GM18502 (cell line): ENCODE measurements around the gene BPIFA2.
"Not testable (repeated sequence)": the region's sequence is repeated elsewhere in the genome, so short reads cannot be mapped to it uniquely, and the experiment has no call there.

Experiments
- ATAC-seq: cut with Tn5 transposase; IDR thresholded peaks from one replicate; pipeline ENCODE4 v1.9.1; 2021; ENCODE audit warnings: mild to moderate bottlenecking; ENCODE audit not compliant: unreplicated experiment, poor library complexity

The BPIFA2 gene

DNA sequence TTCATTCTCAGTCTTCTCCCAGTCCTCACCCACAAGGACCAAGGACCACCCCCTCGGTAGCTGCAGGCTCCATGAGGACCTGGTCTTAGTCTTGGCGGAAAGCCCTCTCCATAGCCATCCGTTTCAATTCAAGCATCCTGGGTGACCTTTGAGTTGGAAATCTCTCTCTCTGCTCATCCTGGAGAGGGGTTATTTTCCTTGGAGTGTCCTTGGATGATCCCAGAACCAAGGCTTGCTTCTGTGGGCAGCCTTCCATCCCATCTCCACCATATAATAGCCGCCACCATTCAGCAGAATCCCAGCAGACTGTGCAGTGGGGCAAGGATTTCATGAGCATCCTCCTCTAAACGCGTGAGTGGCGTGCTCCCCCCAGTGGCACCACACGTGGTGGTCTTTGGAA lies at the start of gene BPIFA2:
TSS of gene BPIFA2 (plus strand) at position 301 of the 400 bp plus-strand sequence. CDS start 987 bp downstream, outside the sequence.
- ATAC-seq: no peak

GRCh38 chr20:33119725-33120720 lies 47.9 kb upstream of the BPIFA2 start:
- peak; percentile 54 for ATAC-seq

DNA sequence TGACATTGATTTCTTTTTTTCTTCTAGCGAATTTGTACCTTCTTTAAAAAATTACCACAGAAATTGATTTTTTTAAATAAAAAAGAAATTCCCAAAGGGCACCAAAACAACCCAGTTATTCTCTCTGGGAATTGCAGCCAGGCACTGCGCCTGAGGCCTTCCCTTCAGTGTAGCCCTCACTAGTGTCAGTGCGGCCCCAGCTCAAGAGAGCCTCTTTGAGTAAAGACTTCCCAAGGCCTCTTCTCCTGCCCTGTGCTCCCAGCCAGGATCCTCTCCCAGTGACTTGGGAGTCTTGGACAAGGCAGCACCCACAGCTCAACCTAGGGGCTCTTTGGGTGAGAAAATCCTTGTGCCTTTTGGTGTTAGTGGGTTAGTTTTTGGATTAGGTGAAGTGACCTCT lies 47.0 kb upstream of the BPIFA2 start:
- no peak for ATAC-seq

DNA sequence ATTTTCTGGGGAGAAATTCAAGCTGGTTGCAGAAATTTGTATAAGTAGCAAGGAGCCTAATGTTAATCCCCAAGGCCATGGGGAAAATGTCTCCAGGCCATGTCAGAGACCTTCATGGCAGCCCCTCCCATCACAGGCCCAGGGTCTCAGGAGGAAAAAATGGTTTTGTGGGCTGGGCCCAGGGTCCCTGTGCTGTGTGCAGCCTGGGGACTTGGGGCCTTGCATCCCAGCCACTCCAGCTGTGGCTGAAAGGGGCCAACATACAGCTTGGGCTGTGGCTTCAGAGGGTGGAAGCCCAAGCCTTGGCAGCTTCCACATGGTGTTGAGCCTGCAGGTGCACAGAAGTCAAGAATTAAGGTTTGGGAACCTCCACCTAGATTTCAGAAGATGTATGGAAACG lies 45.7 kb upstream of the BPIFA2 start:
- ATAC-seq: not testable (repeated sequence)

DNA sequence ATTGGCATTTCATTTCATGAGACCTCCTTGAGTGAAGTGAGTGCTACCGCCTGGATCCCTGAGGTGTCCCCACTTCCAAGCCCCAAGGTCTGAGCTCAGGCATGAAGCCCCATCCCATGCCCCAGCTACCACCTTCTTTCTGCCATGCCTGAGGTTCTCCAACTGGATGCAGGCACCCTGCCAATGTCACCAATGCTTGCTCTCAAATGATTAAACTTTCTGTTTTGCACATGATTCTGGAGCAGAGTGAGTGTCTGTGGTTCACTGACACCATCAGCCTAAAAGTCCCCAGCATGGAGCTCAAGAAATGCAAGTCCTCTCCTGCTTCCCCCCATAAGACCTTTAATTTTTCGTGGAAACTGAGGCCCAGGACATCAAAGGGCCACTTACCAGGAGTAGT lies 43.7 kb upstream of the BPIFA2 start:
- ATAC-seq: no peak

GRCh38 chr20:33124994-33125393 lies 43.0 kb upstream of the BPIFA2 start:
- ATAC-seq: no peak

DNA sequence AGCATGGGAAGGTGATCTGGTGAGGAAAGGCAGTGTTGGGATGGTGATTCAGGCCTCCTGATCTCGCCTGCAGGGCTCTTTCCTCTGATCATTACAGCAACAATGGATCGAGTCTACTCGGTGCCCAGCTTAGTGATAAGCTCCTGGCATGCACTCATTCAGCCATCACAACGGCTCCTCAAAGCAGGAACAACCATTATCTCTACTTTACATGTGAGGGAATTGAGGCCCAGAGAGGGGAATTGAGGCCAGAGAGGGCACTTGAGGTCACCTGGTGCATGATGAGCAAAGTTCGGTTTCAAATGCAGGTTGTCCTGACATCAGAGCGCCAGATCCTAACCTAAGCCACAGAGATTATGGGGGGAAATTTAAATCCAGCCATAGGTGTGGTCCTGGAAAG lies 42.0 kb upstream of the BPIFA2 start:
- no peak for ATAC-seq

GRCh38 chr20:33127422-33128097 lies 40.4 kb upstream of the BPIFA2 start:
- no peak for ATAC-seq

DNA sequence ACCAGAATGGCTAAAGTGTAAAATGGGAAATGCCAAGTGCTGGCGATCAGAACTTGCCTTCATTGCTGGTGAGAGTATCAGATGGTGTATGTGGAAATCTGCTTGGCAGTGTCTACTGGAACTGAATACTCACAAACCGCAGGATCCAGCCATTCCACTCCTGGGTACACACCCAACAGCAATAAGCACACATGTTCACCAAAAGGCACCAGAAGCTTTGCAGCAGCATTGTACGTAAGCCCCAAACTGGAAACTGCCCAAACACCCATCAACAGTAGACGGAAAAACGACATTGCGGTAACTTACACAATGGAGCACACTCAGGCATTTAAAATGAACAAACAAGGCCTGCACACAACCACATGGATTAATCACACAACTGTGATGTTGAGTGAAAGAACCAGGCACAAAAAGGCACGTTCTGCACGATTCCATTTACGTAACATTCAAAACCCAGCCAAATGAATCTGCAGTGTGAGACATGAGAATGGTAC lies 37.3 kb upstream of the BPIFA2 start:
- ATAC-seq: no peak

GRCh38 chr20:33131949-33132473 lies 35.9 kb upstream of the BPIFA2 start:
- no peak for ATAC-seq

GRCh38 chr20:33132513-33133372 lies 35.2 kb upstream of the BPIFA2 start:
- ATAC-seq: no peak

GRCh38 chr20:33133373-33133941 lies 34.5 kb upstream of the BPIFA2 start:
- ATAC-seq: no peak

DNA sequence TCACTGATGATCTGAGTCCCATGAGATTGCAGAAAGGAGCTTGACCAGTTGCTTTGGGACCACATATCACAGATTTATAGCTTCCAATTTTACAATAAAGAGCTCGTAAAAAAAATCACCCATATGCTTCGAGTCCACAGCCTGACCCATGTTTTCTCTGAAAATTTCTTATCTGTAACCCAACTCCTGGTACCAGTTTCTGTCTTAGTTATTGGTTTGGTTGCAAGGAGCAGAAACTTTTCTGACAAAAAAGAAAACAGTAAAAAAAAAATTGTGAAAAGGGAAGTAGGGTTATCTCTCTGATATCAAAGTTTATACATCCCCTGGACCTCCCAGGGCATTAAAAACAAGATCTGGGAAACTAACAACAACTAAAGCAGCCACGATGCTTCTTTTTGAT lies 30.8 kb upstream of the BPIFA2 start:
- no peak for ATAC-seq

DNA sequence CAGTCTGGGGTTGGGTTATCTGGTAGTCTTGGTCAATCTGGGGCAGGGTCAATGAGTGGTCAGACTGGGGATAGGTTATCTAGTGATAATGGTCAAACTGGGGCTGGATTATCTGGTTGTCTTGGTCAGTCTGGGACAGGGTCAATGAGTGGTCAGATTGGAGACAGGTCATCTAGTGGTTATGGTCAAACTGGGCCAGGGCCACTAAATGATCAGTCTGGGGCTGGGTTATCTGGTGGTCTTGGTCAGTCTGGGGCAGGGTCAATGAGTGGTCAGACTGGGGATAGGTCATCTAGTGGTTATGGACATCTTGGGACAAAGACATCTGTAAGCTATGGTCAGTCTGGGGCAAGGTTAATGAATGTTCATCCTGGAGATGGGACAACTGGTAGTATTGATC lies 28.5 kb upstream of the BPIFA2 start:
- no peak for ATAC-seq

DNA sequence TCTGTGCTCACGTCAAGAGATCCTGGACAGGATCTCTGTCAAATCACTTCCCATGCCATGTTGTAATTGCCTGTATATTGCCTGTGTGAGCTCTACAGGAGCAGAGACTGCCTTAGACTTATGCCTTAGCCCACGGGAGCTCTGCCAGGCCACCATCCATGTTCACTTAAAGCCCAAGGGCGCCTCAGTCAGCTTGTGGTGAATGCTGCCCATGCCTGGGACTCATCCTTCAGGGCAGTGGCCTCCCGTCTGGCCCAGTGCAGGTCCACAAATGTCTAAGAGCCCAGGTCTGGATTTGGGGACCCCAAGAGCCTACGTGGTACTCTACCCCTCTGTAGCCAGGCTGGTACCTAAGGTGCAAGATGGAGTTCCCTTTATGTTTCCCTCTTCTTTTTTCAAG lies 22.4 kb upstream of the BPIFA2 start:
- no peak for ATAC-seq

DNA sequence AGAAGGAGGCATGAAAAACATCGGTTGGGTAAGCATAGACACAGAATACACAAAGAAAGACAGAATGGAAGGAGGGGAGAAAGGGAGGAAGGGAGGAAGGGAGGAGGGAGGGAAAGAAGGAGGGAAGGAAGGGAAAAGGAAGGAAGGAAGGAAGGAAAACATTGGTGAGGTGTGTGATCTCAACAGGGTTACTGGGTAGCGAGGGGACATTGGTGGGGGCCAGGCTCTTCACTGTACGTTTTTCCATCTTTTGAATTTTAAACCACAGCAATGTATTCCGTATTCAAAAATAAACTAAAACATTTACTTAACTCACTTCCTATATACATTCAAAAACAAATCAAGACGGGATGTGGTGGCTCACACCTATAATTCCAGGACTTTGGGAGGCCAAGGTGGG lies 20.7 kb upstream of the BPIFA2 start:
- no peak for ATAC-seq

DNA sequence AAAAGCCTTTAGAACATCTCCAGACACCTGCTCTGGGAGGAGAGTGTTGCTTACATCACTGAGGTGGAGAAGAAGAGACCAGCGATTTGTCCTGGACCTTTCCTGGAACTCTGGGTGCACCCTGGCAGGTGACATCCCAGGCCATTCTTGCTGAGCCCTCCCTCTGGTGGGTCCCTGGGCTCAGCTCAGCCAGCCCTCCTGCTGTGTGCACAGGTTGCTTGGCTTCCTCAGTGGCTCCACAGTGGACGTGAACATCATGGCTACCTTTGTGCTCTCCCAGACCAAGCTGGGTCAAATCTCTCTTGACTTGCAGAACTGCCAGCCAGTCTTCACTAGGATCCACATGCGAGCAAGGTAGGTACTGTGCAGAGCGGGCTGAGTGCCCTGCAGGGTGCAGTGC lies 19.9 kb upstream of the BPIFA2 start:
- ATAC-seq: no peak

- ATAC-seq: no peak
These were observed 13.7 kb upstream of the BPIFA2 start for GRCh38 chr20:33154252-33154651.

DNA sequence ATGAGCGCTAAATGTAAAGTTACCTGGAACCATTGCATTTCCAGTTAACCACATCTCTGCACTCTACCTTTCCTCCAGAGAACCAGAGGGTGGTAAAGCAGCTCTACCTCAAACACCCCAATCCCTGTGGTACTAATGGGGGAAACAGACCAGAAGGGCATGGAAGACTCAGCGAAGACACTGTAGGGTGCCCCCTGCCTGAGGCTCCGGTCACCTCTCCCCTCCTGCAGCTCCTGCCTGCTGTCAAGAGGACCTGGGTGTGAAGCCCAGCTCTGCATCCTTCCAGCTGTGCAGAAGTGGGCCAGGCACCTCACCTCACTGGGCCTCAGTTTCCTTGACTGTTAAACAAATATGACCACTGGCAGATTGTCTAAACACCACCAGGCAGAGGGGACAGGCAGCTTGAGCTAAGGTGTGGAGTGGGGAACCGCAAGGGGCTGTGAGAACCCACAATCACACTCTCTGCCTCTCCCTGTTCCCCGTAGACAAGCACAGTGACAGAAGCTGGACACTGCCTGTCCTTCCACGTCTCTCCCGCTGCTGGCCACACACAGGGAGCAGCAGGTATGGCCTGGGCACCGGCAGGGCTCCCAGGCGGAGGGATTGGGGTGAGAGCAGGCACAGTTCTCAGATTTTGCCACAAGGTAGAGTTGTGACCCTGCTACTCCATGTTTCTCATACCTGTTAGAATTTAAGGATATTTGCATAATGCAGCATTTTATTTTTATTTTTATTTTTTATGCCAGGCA lies 9.1 kb upstream of the BPIFA2 start:
- no peak for ATAC-seq
